Retinal pigment epithelial cell (primary cell): ENCODE measurements around the gene OAF.

Source experiments
- DNase-seq: peaks from one replicate; pipeline ENCODE4 v3.0.0-alpha.2; 2010; ENCODE audit warnings: low read depth
- H3K4me3 ChIP-seq: 2 replicates; pipeline ENCODE4 v1.5.1; 2011; ENCODE audit warnings: mild to moderate bottlenecking, low read length, control low read depth, moderate library complexity
- CTCF ChIP-seq: conservative IDR thresholded peaks from 2 replicates; pipeline ENCODE4 v1.5.1; 2011; ENCODE audit warnings: low read depth, low read length, control low read depth, inconsistent platforms

Gene OAF

DNA sequence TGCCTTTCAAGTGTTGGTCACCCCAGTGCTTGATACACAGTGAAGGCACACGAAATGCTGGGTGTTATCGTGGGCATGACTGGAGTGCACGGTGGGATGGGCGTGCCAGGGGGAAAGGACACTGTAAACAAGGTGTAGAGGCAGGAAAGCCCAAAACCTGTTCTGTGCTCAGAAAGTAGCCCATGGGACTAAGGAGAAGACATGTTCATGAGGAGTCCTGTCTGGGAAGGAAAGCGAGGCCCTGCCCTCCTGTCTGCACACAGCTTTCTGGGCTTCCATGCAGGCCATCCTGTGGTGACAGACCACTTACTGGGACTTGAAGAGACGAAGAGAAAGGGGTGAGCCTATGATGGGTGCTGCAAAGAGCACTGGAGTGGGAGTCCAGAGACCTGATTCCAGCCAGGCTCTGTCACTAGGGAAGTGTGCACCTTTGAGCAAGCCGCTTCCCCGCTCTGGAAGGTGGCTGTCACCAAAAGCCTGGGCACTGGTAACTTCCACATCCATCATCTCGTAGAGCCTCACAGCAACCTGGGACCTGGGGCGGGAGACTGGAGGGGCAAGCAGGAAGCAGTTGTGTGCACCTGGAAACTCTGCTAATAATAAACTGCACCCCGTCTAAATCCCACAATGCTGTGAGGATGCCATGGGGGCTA lies 28.3 kb downstream of the OAF start:
- H3K4me3 ChIP-seq, result no peak overlapping the region
- DNase-seq, result no peak
- TF ChIP-seq CTCF, result no peak

DNA sequence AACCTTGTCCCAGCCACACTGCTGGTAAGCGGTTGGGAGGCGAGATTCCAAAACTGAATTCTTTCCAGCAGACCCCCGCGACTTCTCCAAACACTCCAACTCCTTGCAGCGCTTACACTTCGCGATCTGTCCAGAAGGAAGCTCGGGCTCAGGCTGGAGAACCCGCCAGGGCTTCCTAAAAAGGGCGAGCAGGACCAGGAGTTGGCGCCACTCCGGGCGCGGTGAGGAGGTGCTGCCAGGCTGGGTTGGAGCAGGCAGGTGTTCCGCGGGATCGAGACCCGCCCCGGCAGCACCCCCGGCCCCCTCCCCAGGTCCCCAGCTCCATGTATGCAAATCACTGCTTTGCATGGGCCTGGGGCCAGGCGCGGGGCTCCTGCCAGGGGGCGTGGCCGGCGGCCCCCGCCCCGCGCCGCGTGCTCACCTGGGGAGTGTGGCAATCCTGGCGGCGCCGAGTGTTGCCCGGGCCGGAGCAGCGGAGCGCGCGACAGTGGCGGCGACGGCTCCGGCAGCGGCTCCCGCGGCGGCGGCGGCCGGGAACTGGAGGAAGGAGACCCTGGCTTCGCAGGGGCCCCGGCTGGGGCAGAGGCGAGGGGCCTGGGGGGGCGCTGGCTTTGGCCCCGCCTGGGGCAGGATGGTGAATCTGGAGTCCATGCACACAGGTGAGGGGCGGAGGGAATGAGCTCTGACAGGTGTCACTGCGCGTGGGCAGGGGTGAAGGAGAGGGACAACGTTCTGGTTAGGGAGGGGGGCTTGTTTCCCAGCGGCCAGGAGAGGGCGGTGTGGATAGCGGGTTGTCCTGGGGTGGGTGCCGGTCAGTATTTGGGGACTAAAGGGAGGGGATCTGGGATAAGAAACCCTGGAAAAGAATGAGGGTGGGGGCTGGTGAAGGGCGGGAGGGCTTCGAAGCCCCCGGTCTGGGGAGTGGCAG lies 29.1 kb downstream of the OAF start, which contains the start of gene POU2F3:
POU2F3 (plus strand) TSS at position 428 of the 928 bp plus-strand sequence; CDS start at position 632, 204 bp downstream.
- no peak within 1 kb of the TSS for H3K4me3 ChIP-seq
- TF ChIP-seq CTCF, result peak; percentile 46

DNA sequence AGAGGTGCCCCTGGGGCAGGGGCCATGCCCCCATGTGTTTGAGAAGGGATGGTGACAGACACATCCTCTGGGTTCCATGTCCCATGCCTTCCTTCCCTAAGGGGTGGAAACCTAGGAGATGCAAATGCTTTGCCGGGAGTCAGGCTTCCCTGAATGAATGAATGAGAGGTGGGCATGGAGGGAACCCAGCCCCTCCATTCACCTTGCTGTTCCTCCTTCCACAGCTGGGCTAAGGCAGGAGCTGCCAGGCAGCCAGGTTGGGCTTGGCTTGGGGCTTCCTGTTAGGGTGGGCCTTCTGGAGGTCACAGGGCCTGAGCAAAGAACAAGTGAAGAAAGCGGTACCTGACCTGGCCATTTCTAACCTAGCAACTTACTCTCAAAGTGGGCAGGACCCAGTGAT lies 30.0 kb downstream of the OAF start:
- TF ChIP-seq CTCF, result no peak
- no peak for DNase-seq
- no peak overlapping the region for H3K4me3 ChIP-seq

More for the DNA sequence above, 29.1 kb downstream of the OAF start, which contains the start of gene POU2F3:
- no peak for DNase-seq

DNA sequence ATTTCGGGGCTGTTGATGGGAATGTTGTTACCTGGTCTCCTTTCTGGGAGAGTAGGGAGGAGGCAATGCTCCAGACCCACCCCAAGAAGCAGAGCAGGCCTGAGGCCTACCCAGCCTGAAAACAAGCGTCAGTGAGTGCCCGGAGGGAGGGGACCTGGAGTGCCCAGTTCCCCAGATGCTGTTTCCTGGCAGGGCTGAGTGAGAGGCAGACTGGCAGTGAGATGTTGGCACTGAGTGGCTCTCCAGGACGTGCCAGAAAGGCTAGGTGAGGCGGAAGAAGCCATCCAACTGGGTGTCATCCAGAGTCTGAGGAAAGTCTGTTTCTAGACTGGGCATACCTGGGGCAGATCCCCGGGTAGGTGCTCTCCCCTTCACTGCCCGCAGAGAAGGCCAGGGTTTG lies 30.4 kb downstream of the OAF start:
- TF ChIP-seq CTCF, result no peak
- H3K4me3 ChIP-seq, result no peak overlapping the region
- no peak for DNase-seq

GRCh38 chr11:120243221-120243620 lies 32.4 kb downstream of the OAF start:
- TF ChIP-seq CTCF, result no peak
- H3K4me3 ChIP-seq, result no peak overlapping the region
- DNase-seq, result no peak

DNA sequence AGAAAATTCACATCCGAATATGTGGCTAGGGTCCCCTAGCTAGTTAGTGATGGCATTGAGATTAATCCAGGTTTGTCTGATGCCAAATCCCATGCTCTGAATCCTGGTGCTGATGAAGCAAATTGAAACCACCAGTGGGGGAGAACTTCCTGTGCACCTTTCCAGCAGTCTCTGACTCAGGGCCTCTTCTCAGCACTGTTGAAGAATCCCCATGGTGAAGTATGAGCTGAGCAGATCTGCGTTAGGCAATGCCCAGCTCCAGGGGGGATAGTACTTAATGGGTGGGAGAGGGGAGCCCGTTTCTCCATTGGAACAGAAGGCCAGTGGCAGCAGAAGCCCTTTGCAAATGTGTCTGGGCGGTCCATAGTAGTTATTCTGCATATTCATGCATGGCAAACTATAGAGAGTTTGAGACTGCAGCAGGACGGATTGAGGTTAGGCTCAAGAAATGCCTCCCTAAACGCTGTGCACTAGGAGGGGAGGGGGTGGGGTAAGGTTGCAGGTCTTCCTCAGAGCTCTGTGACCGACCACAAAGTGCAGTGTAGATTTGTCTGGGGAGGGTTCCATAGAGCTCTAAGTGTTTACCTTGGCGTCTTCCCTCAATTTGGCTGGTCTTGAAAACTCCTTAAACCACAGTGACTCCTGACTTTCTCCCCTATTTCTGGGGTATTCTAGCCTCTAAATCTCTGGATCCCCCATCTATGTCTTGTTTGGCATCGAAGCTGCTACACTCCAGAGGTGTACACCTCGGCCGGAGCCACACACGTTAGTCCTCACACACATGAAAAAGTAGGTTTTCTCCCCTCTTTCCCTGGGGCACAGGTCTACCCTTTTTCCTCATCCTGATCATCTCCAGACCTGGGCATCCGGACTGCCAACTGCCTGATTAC lies 33.9 kb downstream of the OAF start:
- H3K4me3 ChIP-seq, result no peak overlapping the region
- no peak for DNase-seq
- no peak for TF ChIP-seq CTCF
